ENCODE results near the gene IL21R.
"Not testable (repeated sequence)": the region's sequence is repeated elsewhere in the genome, so short reads cannot be mapped to it uniquely, and the experiment has no call there.

The IL21R gene

GRCh38 chr16:27455700-27456099, 53.7 kb downstream of the IL21R start:
- no peak for TF ChIP-seq CTCF (IDR thresholded peaks at IDR 0.05; ENCODE audit: insufficient read depth, low read length)
- TF ChIP-seq POLR2AphosphoS5 (IDR thresholded peaks at IDR 0.05; ENCODE audit: low read depth): no peak
- TF ChIP-seq, protein P1, sequence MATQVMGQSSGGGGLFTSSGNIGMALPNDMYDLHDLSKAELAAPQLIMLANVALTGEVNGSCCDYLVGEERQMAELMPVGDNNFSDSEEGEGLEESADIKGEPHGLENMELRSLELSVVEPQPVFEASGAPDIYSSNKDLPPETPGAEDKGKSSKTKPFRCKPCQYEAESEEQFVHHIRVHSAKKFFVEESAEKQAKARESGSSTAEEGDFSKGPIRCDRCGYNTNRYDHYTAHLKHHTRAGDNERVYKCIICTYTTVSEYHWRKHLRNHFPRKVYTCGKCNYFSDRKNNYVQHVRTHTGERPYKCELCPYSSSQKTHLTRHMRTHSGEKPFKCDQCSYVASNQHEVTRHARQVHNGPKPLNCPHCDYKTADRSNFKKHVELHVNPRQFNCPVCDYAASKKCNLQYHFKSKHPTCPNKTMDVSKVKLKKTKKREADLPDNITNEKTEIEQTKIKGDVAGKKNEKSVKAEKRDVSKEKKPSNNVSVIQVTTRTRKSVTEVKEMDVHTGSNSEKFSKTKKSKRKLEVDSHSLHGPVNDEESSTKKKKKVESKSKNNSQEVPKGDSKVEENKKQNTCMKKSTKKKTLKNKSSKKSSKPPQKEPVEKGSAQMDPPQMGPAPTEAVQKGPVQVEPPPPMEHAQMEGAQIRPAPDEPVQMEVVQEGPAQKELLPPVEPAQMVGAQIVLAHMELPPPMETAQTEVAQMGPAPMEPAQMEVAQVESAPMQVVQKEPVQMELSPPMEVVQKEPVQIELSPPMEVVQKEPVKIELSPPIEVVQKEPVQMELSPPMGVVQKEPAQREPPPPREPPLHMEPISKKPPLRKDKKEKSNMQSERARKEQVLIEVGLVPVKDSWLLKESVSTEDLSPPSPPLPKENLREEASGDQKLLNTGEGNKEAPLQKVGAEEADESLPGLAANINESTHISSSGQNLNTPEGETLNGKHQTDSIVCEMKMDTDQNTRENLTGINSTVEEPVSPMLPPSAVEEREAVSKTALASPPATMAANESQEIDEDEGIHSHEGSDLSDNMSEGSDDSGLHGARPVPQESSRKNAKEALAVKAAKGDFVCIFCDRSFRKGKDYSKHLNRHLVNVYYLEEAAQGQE (IDR thresholded peaks at IDR 0.05; ENCODE audit: insufficient replicate concordance, low read depth): no peak
- no peak for TF ChIP-seq SPI1 (IDR thresholded peaks at IDR 0.05; ENCODE audit: borderline replicate concordance, low read depth)
- no peak for TF ChIP-seq GABPA (IDR thresholded peaks at IDR 0.05; ENCODE audit: low read depth)
- Histone ChIP-seq H3K27me3 (ENCODE audit: insufficient read depth, poor library complexity, severe bottlenecking) (no peaks in the 10 kb centered on the region), H3K4me3 (replicated peaks; ENCODE audit: insufficient read depth, low read length) (no peak overlapping the region), H3K27ac (replicated peaks) (no peak overlapping the region)
- no peak for DNase-seq (ENCODE audit: low read depth in 1 of 2, low spot score in 1 of 2)

DNA sequence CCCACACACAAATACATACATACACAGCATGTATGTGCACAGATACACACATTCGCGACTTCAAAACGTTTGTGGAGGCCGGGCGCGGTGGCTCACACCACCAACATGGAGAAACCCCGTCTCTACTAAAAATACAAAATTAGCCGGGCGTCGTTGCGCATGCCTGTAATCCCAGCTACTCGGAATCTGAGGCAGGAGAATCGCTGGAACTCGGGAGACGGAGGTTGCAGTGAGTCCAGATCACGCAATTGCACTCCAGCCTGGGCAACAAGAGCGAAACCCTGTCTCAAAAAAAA, 55.6 kb downstream of the IL21R start:
- not testable (repeated sequence) for DNase-seq (ENCODE audit: low read depth in 1 of 2, low spot score in 1 of 2); H3K4me3 ChIP-seq (replicated peaks; ENCODE audit: insufficient read depth, low read length); H3K27me3 ChIP-seq (ENCODE audit: insufficient read depth, poor library complexity, severe bottlenecking); H3K27ac ChIP-seq (replicated peaks)

- Histone ChIP-seq H3K27me3 (ENCODE audit: insufficient read depth, poor library complexity, severe bottlenecking) (no peaks in the 10 kb centered on the region), H3K4me3 (replicated peaks; ENCODE audit: insufficient read depth, low read length) (no peak overlapping the region), H3K27ac (replicated peaks) (no peak overlapping the region)
- no peak for DNase-seq (ENCODE audit: low read depth in 1 of 2, low spot score in 1 of 2)
- TF ChIP-seq GABPA (IDR thresholded peaks at IDR 0.05; ENCODE audit: low read depth) (no peak), POLR2AphosphoS5 (IDR thresholded peaks at IDR 0.05; ENCODE audit: low read depth) (no peak), SPI1 (IDR thresholded peaks at IDR 0.05; ENCODE audit: borderline replicate concordance, low read depth) (no peak), CTCF (IDR thresholded peaks at IDR 0.05; ENCODE audit: insufficient read depth, low read length) (no peak)
- TF ChIP-seq, protein P1 (IDR thresholded peaks at IDR 0.05; ENCODE audit: insufficient replicate concordance, low read depth): no peak
Observed at GRCh38 chr16:27458258-27458657, 56.3 kb downstream of the IL21R start.

DNA sequence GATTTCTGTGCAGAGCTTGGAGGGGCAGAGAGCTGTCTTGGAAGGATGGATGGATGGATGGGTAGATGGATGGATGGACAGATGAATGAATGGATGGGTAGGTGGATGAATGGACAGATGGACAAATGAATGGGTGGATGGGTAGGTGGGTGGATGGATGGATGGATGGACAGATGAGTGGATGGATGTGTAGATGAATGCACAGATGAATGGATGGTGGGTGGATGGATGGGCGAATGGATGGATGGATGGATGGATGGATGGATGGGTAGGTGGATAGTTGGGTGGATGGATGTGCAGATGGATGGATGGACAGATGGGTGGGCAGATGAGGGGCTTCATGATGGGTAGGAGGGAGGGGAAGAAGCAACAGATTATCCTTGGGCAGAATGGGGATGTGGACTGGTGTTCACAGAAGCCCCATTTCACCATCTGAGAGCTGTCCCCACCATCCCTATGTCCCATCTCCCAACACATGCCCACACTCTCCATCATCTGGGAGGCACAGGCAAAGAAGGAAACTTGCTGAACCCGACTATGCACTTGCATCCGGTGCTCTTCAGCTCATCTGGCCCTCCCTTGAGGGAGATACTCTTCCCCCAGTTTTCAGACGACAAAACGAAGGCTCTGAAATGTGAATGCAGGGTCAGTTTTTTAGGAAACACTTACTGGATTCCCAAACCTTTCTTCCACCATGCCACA, 57.2 kb downstream of the IL21R start:
- no peak for DNase-seq (ENCODE audit: low read depth in 1 of 2, low spot score in 1 of 2)

More for the DNA sequence above, 57.2 kb downstream of the IL21R start:
- no peak overlapping the region for H3K4me3 ChIP-seq (replicated peaks; ENCODE audit: insufficient read depth, low read length)
- TF ChIP-seq POLR2AphosphoS5 (IDR thresholded peaks at IDR 0.05; ENCODE audit: low read depth): no peak
- TF ChIP-seq, protein P1 (IDR thresholded peaks at IDR 0.05; ENCODE audit: insufficient replicate concordance, low read depth): no peak
- no peak for TF ChIP-seq CTCF (IDR thresholded peaks at IDR 0.05; ENCODE audit: insufficient read depth, low read length)
- no peak for TF ChIP-seq GABPA (IDR thresholded peaks at IDR 0.05; ENCODE audit: low read depth)
- TF ChIP-seq SPI1 (IDR thresholded peaks at IDR 0.05; ENCODE audit: borderline replicate concordance, low read depth): no peak
- no peaks in the 10 kb centered on the region for H3K27me3 ChIP-seq (ENCODE audit: insufficient read depth, poor library complexity, severe bottlenecking)
- H3K27ac ChIP-seq (replicated peaks): no peak overlapping the region
